H1 (cell line): ENCODE results near the gene PATL2. TPM values are rescaled to one million over a fixed set of nuclear protein-coding genes. Genes with fewer than 3 reads are reported as not detected.

Experiments
- CTCF ChIA-PET: fragments of 300-600 bp; sonication (Branson Sonifier 250); formaldehyde crosslinking; loops from one replicate; lab custom pipeline; 2021; ENCODE audit not compliant: partially characterized antibody; lab: Charles Lee
- POLR2A ChIA-PET: fragments of 300-600 bp; sonication (Branson Sonifier 250); formaldehyde crosslinking; loops from one replicate; lab custom pipeline; 2021; ENCODE audit warnings: inconsistent platforms; ENCODE audit not compliant: partially characterized antibody; lab: Charles Lee
- DNase-seq, 2 experiments: peaks; one replicate each; pipeline versions ENCODE4 v3.0.0 to v3.0.0-alpha.2; 2010 to 2022; ENCODE audit warnings: low spot score in 2 of 2, low read depth in 1 of 2, mixed read lengths in 1 of 2
- FAIRE-seq: peaks from 2 replicates; lab custom pipeline; 2011; peaks lifted over from hg19 to GRCh38; lab: Jason Lieb, UNC
- H2AFZ ChIP-seq: 2 replicates; pipeline ENCODE4 v1.8.1; 2012; ENCODE audit warnings: low read length, inconsistent platforms
- H2AK5ac ChIP-seq: 2 replicates; pipeline ENCODE4 v1.6.1; 2013; ENCODE audit warnings: low read depth, low read length
- H2BK120ac ChIP-seq: replicated peaks from 2 replicates; pipeline ENCODE3; 2013; ENCODE audit warnings: low read depth, low read length, inconsistent platforms
- H2BK12ac ChIP-seq: 2 replicates; pipeline ENCODE4 v1.6.1; 2013; ENCODE audit warnings: low read depth, low read length
- H2BK15ac ChIP-seq: 2 replicates; pipeline ENCODE4 v1.6.1; 2013; ENCODE audit warnings: low read length
- H2BK20ac ChIP-seq: 2 replicates; pipeline ENCODE4 v1.6.1; 2013; ENCODE audit warnings: low read length
- H2BK5ac ChIP-seq: 2 replicates; pipeline ENCODE4 v1.6.1; 2013; ENCODE audit warnings: low read depth, low read length
- H3K14ac ChIP-seq: 2 replicates; pipeline ENCODE4 v1.6.1; 2013; ENCODE audit warnings: inconsistent platforms; ENCODE audit not compliant: insufficient read length
- H3K18ac ChIP-seq: 2 replicates; pipeline ENCODE4 v1.6.1; 2013; ENCODE audit warnings: low read length; ENCODE audit errors: extremely low read depth
- H3K23ac ChIP-seq: 2 replicates; pipeline ENCODE4 v1.6.1; 2013; ENCODE audit warnings: inconsistent platforms; ENCODE audit not compliant: insufficient read length
- H3K23me2 ChIP-seq: 2 replicates; pipeline ENCODE4 v1.6.1; 2013; ENCODE audit warnings: low read depth, low read length
- H3K27ac ChIP-seq: 2 replicates; pipeline ENCODE4 v1.6.1; 2011; ENCODE audit warnings: low read depth, low read length, inconsistent platforms
- H3K27me3 ChIP-seq, 4 experiments: replicated peaks in 1 of 4; 1 replicate in 1 of 4; 2 replicates in 3 of 4; pipeline versions ENCODE4 v1.6.1 to v1.8.1; 2011 to 2013; ENCODE audit warnings: low read length in 3 of 4, mild to moderate bottlenecking in 3 of 4, inconsistent platforms in 2 of 4, mixed read lengths in 2 of 4, moderate library complexity in 1 of 4; ENCODE audit not compliant: control insufficient read depth in 3 of 4, insufficient read depth in 3 of 4; ENCODE audit errors: extremely low read depth in 1 of 4
- H3K36me3 ChIP-seq, 4 experiments: 2 replicates each; pipeline versions ENCODE4 v1.6.1 to v1.8.1; 2011 to 2013; ENCODE audit warnings: mild to moderate bottlenecking in 4 of 4, low read length in 3 of 4, moderate library complexity in 2 of 4, control low read depth in 1 of 4, inconsistent platforms in 1 of 4; ENCODE audit not compliant: insufficient read depth in 4 of 4, control insufficient read depth in 2 of 4
- H3K4ac ChIP-seq: replicated peaks from 2 replicates; pipeline ENCODE3; 2013; ENCODE audit warnings: low read length, low read depth, mixed read lengths, inconsistent platforms; ENCODE audit not compliant: insufficient read length
- H3K4me1 ChIP-seq, 4 experiments: replicated peaks in 1 of 4; 1 replicate in 1 of 4; 2 replicates in 3 of 4; pipeline versions ENCODE4 v1.6.1 to v1.8.1; 2011 to 2013; ENCODE audit warnings: low read length in 3 of 4, inconsistent platforms in 2 of 4, mixed read lengths in 1 of 4; ENCODE audit not compliant: insufficient read depth in 4 of 4, control insufficient read depth in 3 of 4
- H3K4me2 ChIP-seq, 2 experiments: 2 replicates each; pipeline versions ENCODE4 v1.6.1 to v1.8.1; 2011 to 2013; ENCODE audit warnings: low read depth in 2 of 2, low read length in 2 of 2, control low read depth in 1 of 2, inconsistent platforms in 1 of 2, mild to moderate bottlenecking in 1 of 2; ENCODE audit not compliant: insufficient read depth in 1 of 2
- H3K4me3 ChIP-seq, 4 experiments: fragments of 200-600, 300-600 bp in 1 of 4; sonication (generic), shearing (Covaris generic), sonication (Bioruptor Twin) in 1 of 4; 2 replicates each; pipeline versions ENCODE4 v1.5.1 to v1.8.1; 2011 to 2016; ENCODE audit warnings: low read length in 4 of 4, low read depth in 3 of 4, control low read depth in 2 of 4, inconsistent platforms in 2 of 4, mild to moderate bottlenecking in 2 of 4, mixed read lengths in 1 of 4, moderate library complexity in 1 of 4; ENCODE audit not compliant: insufficient read depth in 2 of 4; ENCODE audit errors: extremely low read depth in 1 of 4
- H3K56ac ChIP-seq: replicated peaks from 2 replicates; pipeline ENCODE3; 2013; ENCODE audit warnings: low read depth, mild to moderate bottlenecking, mixed read lengths, low read length, inconsistent platforms; ENCODE audit not compliant: insufficient read length
- H3K79me1 ChIP-seq: 2 replicates; pipeline ENCODE4 v1.6.1; 2013; ENCODE audit warnings: low read depth, low read length, control low read depth
- H3K79me2 ChIP-seq, 2 experiments: 2 replicates each; pipeline versions ENCODE4 v1.6.1 to v1.8.1; 2012 to 2013; ENCODE audit warnings: low read length in 2 of 2, mild to moderate bottlenecking in 2 of 2, inconsistent platforms in 1 of 2; ENCODE audit not compliant: insufficient read depth in 2 of 2, control insufficient read depth in 1 of 2
- H3K9ac ChIP-seq, 4 experiments: replicated peaks in 1 of 4; 1 replicate in 1 of 4; 2 replicates in 3 of 4; pipeline versions ENCODE4 v1.6.1 to v1.8.1; 2011 to 2013; ENCODE audit warnings: low read depth in 3 of 4, low read length in 3 of 4, control low read depth in 2 of 4, mild to moderate bottlenecking in 2 of 4, moderate library complexity in 2 of 4, inconsistent platforms in 1 of 4; ENCODE audit errors: extremely low read depth in 1 of 4
- H3K9me3 ChIP-seq, 2 experiments: 2 replicates each; pipeline versions ENCODE4 v1.6.1 to v1.8.1; 2012 to 2013; ENCODE audit warnings: mild to moderate bottlenecking in 2 of 2, moderate library complexity in 2 of 2, control low read depth in 1 of 2, inconsistent platforms in 1 of 2, low read depth in 1 of 2, low read length in 1 of 2, mixed read lengths in 1 of 2; ENCODE audit not compliant: insufficient read depth in 2 of 2
- H4K20me1 ChIP-seq, 2 experiments: replicated peaks in 1 of 2; 2 replicates each; pipeline versions ENCODE3 to v1.8.1; 2011 to 2013; ENCODE audit warnings: inconsistent platforms in 2 of 2, low read length in 2 of 2, mild to moderate bottlenecking in 1 of 2; ENCODE audit not compliant: insufficient read depth in 2 of 2, control insufficient read depth in 1 of 2
- H4K5ac ChIP-seq: 2 replicates; pipeline ENCODE4 v1.6.1; 2013; ENCODE audit warnings: low read length, low read depth, mixed read lengths, inconsistent platforms; ENCODE audit not compliant: insufficient read length
- H4K8ac ChIP-seq: 2 replicates; pipeline ENCODE4 v1.8.0; 2013; ENCODE audit warnings: mild to moderate bottlenecking, moderate library complexity, low read length, inconsistent platforms; ENCODE audit not compliant: insufficient read depth; ENCODE audit errors: extremely low read depth
- H4K91ac ChIP-seq: replicated peaks from 2 replicates; pipeline ENCODE3; 2013; ENCODE audit warnings: low read length, mixed read lengths, inconsistent platforms; ENCODE audit not compliant: insufficient read length
- BACH1 ChIP-seq: IDR thresholded peaks from 2 replicates; pipeline ENCODE4 v1.6.1; 2012; ENCODE audit warnings: low read length, improper control_type of control experiment
- CHD1 ChIP-seq: IDR thresholded peaks from 2 replicates; pipeline ENCODE4 v1.6.1; 2012; ENCODE audit warnings: low read depth, low read length, improper control_type of control experiment
- KDM4A ChIP-seq: IDR thresholded peaks from one replicate; pipeline ENCODE4 v1.7.1; 2012; ENCODE audit warnings: low read depth, mild to moderate bottlenecking, moderate library complexity, low read length, inconsistent platforms; ENCODE audit not compliant: severe bottlenecking
- POLR2A ChIP-seq, 2 experiments: IDR thresholded peaks; 1 replicate in 1 of 2; 2 replicates in 1 of 2; pipeline ENCODE4 v1.6.1; 2011; ENCODE audit warnings: low read depth in 2 of 2, low read length in 2 of 2, mild to moderate bottlenecking in 2 of 2; ENCODE audit errors: control extremely low read depth in 1 of 2
- SP2 ChIP-seq: IDR thresholded peaks from 2 replicates; pipeline ENCODE4 v1.6.1; 2012; ENCODE audit warnings: mild to moderate bottlenecking, low read length, inconsistent platforms
- TBP ChIP-seq: IDR thresholded peaks from 2 replicates; pipeline ENCODE4 v1.6.1; 2011; ENCODE audit warnings: low read depth, low read length, improper control_type of control experiment
- WGBS, 2 experiments: shearing (Covaris generic) in 1 of 2; methylation state at CpG; one replicate each; pipeline versions ENCODE4 v1.1.6 to v1.1.7; 2013 to 2015; ENCODE audit warnings: low lambda C conversion rate in 2 of 2, mixed read lengths in 2 of 2, inconsistent platforms in 1 of 2, low coverage in 1 of 2, missing lambda C conversion rate in 1 of 2; ENCODE audit not compliant: insufficient replicate concordance in 2 of 2, insufficient coverage in 1 of 2, insufficient read length in 1 of 2; ENCODE audit errors: extremely low coverage in 1 of 2, missing lambda C conversion rate in 1 of 2; 5-methylcytosine and 5-hydroxymethylcytosine counted together
- polyA plus RNA-seq, 7 experiments: library from polyadenylated mRNA; depleted of rRNA in 3 of 7; stranded (reverse) in 5 of 7; unstranded in 2 of 7; fragments of >200 nt in 5 of 7; fragments of 200-250 nt in 2 of 7; gene quantifications; 1 replicate in 5 of 7; 2 replicates in 1 of 7; 4 replicates in 1 of 7; pipeline versions ENCODE4 v1.2.1 to v1.2.3, GENCODE V29; 2011 to 2013; ENCODE audit warnings: missing spikeins in 2 of 7, mixed read lengths in 2 of 7
- total RNA-seq: library from RNA; stranded (reverse); fragmentation: NEBNext Ultra II Directional; extraction: Animal tissue kit (Norgen Biotek cat#: 25700); gene quantifications from 2 replicates; pipeline ENCODE4 v1.2.1, GENCODE V29; 2021

The PATL2 gene
- total and polyA plus RNA-seq, 2 of the 8 experiments (the other 6 are each of a cell fraction or from before 2014, with no cell fraction given): 0.65 to 1.3 TPM

GRCh38 chr15:44666210-44667038, 44.7 kb downstream of the PATL2 start:
- no peaks in the 10 kb centered on the region for H3K9me3 ChIP-seq
- H3K4me1 ChIP-seq: peaks cover 0 to 1% (median 0%) of the 10 kb centered on the region in 4 experiments; a peak in 3 of 7 replicates
- H3K4me3 ChIP-seq: no peak overlapping the region
- POLR2A ChIA-PET: interaction anchor here (1.1 to 1.8 kb wide), 5 partner anchors 11 to 63 kb away, joined by 3 to 7 read pairs (median 5); partner anchors contain the start of genes B2M and PATL2
- CTCF ChIA-PET: interaction anchor here (1.0 to 6.5 kb wide), 8 partner anchors 11 to 70 kb away, joined by 3 to 87 read pairs (median 4); partner anchors contain the start of genes B2M, PATL2 and TRIM69
- H2BK12ac ChIP-seq: no peak overlapping the region
- no peak overlapping the region for H2AK5ac ChIP-seq
- H2BK15ac ChIP-seq: no peak overlapping the region
- H3K23me2 ChIP-seq: peaks cover 2% of the 10 kb centered on the region
- H4K5ac ChIP-seq: no peak overlapping the region
- H4K20me1 ChIP-seq: no peaks in the 10 kb centered on the region
- H3K4me2 ChIP-seq: no peak overlapping the region
- no peak overlapping the region for H2BK5ac ChIP-seq
- DNase-seq: no peak
- no peak overlapping the region for H3K4ac ChIP-seq
- no peak overlapping the region for H3K9ac ChIP-seq
- H3K79me1 ChIP-seq: no peaks in the 10 kb centered on the region
- H3K23ac ChIP-seq: no peak overlapping the region
- H3K27ac ChIP-seq: no peak overlapping the region
- H3K36me3 ChIP-seq: no peaks in the 10 kb centered on the region
- no peak overlapping the region for H3K56ac ChIP-seq
- H3K27me3 ChIP-seq: no peaks in the 10 kb centered on the region
- FAIRE-seq: no peak
- no peak overlapping the region for H3K18ac ChIP-seq
- H3K79me2 ChIP-seq: peaks cover 0 to 4% of the 10 kb centered on the region in 2 experiments; a peak in 1 of 4 replicates
- H2BK20ac ChIP-seq: no peak overlapping the region
- H4K91ac ChIP-seq: no peak overlapping the region
- no peak overlapping the region for H2BK120ac ChIP-seq
- TF ChIP-seq CHD1 (no peak), TBP (no peak), SP2 (no peak), KDM4A (no peak), POLR2A (IDR thresholded peaks at IDR 0.05; ENCODE audit: control extremely low read depth in 1 of 2, low read depth in 2 of 2, low read length in 2 of 2) (no peak), BACH1 (no peak)
- 63% methylated on average over 5 of the region's 5 CpGs; no CpG with 5 or more reads in 1 of the 2 experiments for WGBS, 2 experiments
- no peak overlapping the region for H3K14ac ChIP-seq
- peak overlapping the region; percentile 37 for H2AFZ ChIP-seq
- H4K8ac ChIP-seq: no peak overlapping the region
